ENCODE results near the gene ODAPH.

The ODAPH gene

GRCh38 chr4:75557696-75558095 lies 1.8 kb downstream of the ODAPH start:
- TF ChIP-seq CTCF (IDR thresholded peaks at IDR 0.05; ENCODE audit: insufficient read depth, low read depth, low read length, missing control alignments): no peak
- DNase-seq (ENCODE audit: low read depth): no peak
- no peak overlapping the region for H3K4me3 ChIP-seq (ENCODE audit: low read depth, low read length)

- H3K4me3 ChIP-seq (ENCODE audit: low read depth, low read length): no peak overlapping the region
- no peak for DNase-seq (ENCODE audit: low read depth)
- TF ChIP-seq CTCF (IDR thresholded peaks at IDR 0.05; ENCODE audit: insufficient read depth, low read depth, low read length, missing control alignments): no peak
These were observed 5.9 kb downstream of the ODAPH start for GRCh38 chr4:75561789-75562188.

- H3K4me3 ChIP-seq (ENCODE audit: low read depth, low read length): no peak overlapping the region
- no peak for TF ChIP-seq CTCF (IDR thresholded peaks at IDR 0.05; ENCODE audit: insufficient read depth, low read depth, low read length, missing control alignments)
- DNase-seq (ENCODE audit: low read depth): no peak
These were observed 8.2 kb downstream of the ODAPH start for GRCh38 chr4:75564023-75564422.

- no peak overlapping the region for H3K4me3 ChIP-seq (ENCODE audit: low read depth, low read length)
- TF ChIP-seq CTCF (IDR thresholded peaks at IDR 0.05; ENCODE audit: insufficient read depth, low read depth, low read length, missing control alignments): no peak
- no peak for DNase-seq (ENCODE audit: low read depth)
These were observed 9.6 kb downstream of the ODAPH start for GRCh38 chr4:75565481-75565880.

GRCh38 chr4:75566911-75567310 lies 11.0 kb downstream of the ODAPH start:
- TF ChIP-seq CTCF (IDR thresholded peaks at IDR 0.05; ENCODE audit: insufficient read depth, low read depth, low read length, missing control alignments): no peak
- H3K4me3 ChIP-seq (ENCODE audit: low read depth, low read length): no peak overlapping the region
- no peak for DNase-seq (ENCODE audit: low read depth)

- DNase-seq (ENCODE audit: low read depth): no peak
- no peak overlapping the region for H3K4me3 ChIP-seq (ENCODE audit: low read depth, low read length)
- no peak for TF ChIP-seq CTCF (IDR thresholded peaks at IDR 0.05; ENCODE audit: insufficient read depth, low read depth, low read length, missing control alignments)
These were observed 11.9 kb downstream of the ODAPH start for GRCh38 chr4:75567725-75568124.

GRCh38 chr4:75584067-75584466 lies 28.2 kb downstream of the ODAPH start:
- no peak for DNase-seq (ENCODE audit: low read depth)
- no peak overlapping the region for H3K4me3 ChIP-seq (ENCODE audit: low read depth, low read length)
- no peak for TF ChIP-seq CTCF (IDR thresholded peaks at IDR 0.05; ENCODE audit: insufficient read depth, low read depth, low read length, missing control alignments)

Data from GM12865 (cell line).